GM18909 (cell line): Measurements from ENCODE around the gene DENND1B.

ENCODE experiments used
- ATAC-seq: cut with Tn5 transposase; IDR thresholded peaks from one replicate; pipeline ENCODE4 v1.9.1; 2021; ENCODE audit warnings: mild to moderate bottlenecking; ENCODE audit not compliant: unreplicated experiment, poor library complexity

Gene DENND1B

DNA sequence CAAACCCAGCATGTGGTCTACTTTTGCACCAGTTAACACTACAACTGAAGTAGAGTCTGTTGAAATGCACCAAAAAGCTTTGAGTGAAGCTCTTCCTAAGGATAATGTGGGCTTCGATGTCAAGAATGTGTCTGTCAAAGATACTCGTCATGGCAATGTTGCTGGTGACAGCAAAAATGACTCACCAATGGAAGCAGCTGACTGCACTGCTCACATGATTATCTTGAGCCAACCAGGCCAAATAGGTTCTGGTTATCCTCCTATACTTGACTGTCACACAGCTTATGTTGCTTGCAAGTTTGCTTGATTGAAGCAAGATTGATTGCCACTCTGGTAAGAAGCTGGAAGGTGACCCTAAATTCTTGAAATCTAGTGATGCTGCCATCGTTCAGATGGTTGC, 85.2 kb downstream of the DENND1B start:
- no peak for ATAC-seq

DNA sequence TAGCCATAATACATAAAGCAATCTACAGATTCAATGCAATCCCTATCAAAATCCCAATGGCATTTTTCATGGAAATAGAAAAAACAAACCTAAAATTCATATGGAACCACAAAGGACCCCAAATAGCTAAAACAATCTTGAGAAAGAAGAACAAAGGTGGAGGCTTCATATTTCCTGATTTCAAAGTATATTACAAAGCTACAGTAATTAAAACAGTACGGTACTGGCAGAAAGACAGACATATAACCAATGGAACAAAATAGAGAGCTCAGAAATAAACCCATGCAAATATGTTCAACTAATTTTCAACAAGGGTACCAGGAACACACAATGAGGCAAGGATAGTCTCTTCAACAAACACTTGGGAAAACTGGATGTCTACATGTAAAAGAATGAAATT, 87.0 kb downstream of the DENND1B start:
- no peak for ATAC-seq

DNA sequence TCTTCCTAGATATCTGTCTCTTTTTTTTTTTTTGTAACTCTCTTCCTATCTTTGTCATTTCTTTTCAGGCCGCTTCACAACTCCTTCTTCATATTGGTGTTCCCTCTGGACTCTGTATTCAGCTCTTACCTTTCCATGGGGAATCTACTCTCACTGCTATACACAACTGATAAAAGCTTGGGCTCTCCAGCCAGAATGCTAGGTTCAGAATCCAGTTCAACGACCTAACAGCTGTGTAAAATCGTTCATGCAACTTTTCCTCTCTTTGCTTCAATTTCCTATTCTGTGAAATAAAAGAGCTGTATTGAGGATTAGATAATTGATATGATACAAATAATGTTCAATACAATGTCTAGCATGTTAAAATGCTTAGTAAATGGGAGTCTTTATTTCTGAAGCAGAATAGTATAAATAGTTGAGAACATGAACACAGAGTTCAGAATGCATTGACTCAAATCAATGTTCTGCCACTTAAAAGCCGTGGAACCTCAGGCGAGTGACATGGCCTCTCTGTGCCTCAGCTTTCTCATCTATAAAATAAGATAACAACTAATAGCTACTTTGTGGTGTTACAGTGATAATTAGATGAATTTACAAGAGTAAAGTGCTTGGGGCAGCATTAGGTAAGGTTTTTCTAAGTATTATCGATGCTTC, 88.5 kb downstream of the DENND1B start:
- no peak for ATAC-seq

DNA sequence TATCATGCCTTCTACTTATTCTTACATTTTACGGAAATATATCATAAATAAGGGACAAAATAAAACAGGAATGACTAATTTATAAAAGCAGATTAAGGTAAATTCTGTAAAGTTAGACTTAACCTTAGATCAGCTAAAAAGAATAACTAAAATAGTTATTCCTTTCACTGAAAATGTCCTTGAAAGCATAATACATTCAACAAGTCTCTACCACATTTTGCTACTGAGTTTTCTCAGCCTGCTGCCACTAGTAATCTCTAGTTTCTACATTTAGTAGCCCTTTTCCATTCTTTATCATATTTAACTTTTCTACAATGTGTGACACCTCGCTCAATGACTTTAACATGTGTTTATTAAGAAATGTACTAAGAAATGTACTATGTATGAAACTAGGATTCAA, 89.0 kb downstream of the DENND1B start:
- ATAC-seq = no peak

DNA sequence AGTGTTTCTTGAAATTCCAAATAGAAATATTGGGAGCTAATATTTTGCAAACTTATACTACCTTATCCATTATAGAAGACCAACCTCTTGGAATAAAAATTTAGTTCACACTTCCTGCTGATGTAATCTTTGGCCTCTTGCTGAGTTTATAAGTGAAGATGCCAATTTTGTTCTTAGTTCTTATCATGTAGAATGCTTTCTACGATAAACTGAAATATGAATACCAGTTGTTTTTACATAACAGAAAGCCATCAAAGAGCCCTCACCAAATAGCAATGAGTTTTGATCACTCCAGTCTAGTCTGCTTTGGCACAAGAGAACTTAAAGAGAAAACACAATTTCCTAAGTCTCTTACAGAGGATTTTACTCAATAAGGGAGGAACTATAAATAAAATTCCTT, 89.5 kb downstream of the DENND1B start:
- ATAC-seq = no peak

DNA sequence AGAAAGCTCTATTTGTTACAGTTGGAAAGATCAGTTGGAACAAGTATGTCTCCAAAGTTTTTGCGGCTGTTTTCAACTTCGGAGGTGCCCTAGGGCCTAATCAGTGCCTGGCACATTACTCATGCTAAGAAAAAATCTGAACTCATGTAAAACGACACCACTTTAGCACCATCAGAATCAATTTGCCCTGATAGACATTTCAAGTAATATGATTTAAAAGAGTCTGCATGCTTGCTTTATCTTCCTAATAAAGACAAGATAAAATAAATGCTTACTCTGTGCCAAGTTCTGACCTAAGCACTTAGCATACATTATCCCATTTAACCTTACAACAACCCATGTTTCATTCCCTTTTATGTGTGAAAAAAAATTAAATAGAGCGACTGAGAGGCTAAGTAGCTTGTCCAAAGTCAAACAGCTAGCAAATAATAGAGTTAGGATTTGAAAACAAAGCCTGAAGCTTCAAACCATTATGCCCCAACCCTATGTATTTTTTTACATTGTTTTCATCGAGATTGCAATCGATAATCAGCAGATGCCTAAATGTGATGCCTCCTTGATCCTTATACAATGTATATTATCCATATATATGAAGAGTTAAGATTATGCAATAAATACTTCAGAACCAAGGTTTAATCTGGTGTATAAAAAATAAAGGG, 91.3 kb downstream of the DENND1B start:
- no peak for ATAC-seq

DNA sequence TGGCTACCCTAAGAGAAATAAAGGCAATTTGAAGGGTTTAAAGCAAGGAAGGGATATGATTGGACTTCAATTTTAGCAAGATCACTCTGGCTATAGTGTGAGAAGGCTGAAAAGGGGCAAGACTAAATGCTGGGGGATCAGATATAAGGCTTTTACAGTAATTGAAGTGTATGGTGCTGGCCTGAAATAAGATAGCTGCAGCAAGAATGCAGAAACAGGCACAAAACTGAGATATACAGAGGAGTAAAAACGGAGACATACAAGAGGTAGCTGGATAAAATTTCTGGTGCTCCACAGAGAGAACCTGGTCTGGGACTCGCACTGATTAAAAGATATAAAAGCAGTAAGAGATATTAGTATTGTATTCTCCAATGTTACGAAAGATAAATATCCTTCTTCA, 92.0 kb downstream of the DENND1B start:
- ATAC-seq = no peak

DNA sequence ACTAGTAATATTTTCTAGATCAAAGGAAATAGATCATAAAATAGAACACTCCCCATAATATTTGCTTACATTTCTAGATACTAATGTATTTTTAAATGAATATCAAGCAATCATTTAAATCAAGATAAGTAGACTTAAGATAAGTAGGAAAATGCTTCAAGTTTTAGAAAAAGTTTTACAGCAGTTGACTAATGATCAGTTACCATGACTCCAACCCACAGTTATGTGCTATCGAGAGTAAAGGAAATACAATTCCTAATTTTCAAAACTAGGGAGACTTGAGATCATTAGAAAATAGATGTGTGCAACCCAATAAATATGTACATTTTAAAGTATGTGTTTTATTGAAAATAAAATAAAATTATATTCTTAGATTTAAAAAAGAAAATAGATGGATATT, 95.0 kb downstream of the DENND1B start:
- ATAC-seq = no peak

DNA sequence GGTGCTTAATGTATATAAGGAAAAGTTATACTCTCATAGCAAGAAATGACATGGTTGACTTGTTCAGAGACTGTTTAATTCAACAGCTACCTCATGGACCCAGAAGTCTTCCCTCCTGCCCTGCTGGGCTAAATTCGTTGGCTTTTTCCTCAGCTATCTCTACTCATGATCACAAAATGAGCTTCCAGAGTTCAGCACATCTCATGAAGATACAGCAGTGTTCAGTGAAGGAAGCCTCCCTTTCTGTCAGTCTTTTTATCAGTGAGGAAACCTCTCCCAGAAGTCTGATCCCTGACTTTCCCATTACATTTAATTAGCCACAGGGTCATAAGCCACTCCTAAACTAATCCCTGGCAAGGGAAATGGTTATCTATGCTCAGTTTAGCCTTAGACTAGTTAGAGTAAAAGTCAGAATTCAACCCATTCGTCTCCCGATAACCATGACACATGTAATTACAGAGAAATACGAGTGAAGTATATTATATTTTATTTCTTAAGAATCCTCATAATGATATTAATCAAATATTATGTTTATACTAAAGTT, 97.5 kb downstream of the DENND1B start:
- ATAC-seq = no peak

DNA sequence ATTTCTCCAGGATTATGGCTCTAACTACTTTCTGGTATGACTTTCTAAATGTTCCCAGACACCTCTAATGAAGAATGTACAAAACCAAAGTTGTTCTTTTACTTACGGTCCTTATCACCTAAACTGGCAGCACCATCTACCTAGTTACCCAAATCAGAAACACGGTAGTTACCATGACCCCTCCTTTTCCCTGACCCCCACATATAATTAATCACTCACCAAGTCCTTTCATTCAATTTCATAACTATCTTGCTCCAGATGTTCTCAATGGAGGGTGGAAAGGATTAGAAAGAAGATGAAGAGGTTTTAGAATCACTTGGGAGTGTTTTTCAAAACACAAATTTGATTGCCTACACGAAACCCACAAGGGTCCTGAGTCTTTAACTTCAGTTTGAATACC, 98.0 kb downstream of the DENND1B start:
- no peak for ATAC-seq

DNA sequence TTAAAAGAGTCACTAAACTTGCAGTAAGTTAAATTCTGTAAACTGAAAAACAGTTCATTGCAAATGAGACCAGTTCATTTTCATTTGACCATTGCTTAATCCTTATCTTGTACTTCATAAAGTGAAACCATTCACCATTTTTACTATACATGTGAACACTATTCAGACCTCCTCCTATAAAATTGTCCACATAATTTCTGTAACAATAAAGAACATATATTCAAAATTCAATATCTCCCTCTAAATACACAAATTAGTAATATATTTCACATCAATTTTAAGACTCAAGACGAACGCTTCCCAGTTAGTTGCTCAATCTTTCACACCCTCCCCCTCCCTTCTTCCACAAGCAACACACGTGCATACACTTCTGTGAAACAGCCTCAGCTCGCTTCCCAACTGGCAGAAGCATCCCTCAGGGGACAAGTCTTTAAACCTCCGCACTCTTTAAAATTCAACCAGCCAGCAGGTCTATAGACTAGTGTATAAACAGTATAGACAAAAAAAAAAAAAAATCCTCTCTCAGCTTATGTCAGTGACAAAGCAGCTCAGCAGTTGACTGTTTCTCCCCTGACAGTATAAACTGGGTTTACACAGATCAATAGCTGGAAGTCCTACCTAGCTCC, 99.6 kb downstream of the DENND1B start:
- no peak for ATAC-seq

DNA sequence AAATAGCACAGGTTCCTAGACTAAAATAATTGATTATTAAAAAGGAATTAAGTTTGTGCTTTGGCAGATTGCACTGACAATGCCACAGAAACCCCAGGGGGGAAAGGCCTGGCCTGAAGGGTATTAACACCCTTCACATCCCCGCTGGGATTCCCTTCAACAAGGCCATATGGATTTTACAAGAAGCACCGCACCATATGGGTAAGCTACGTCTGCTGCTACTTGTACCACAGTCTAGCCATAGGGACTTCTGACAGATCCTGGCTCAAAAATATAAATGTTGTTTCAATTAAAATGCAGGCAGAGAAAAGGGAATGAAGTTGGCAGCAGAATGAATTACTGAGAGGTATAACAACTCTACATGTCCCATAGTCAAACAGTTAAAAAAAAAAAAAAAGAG, 101.0 kb downstream of the DENND1B start:
- ATAC-seq = no peak

DNA sequence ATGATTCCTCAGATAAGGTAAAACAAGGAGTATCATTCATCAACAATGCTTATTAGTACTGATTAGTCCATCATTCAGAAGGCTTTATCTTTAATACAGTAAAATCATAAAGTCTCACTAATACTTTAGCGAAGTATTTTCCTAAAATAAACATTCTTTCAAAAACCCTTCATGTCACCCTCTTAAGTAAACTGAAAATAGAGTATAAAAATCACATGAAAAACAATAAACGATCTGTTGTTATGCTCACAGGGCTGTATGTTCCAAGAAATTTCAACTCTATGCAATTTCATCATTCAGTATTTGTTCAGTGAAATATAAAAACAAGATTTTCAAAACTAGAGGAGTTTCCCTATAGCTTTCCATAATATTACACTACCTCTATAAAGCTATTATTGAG, 102.0 kb downstream of the DENND1B start:
- no peak for ATAC-seq

DNA sequence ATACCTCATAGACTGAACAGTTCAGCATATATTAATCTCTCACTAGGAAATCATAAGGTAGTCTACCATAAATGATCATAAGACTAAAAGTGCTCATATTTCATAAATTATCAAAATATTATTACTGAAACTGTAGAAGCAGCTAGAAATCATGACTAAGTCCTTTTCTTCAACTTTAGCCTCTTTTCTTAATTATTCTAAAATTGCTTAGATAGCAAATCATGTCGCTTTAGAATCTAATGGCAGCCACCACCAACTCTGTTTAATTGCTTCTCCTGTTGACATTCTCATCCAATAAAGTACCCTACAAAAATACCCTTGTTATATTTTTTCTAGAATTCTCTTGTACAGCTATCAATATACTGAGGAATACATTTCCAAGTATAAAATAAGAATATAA, 102.9 kb downstream of the DENND1B start:
- no peak for ATAC-seq

DNA sequence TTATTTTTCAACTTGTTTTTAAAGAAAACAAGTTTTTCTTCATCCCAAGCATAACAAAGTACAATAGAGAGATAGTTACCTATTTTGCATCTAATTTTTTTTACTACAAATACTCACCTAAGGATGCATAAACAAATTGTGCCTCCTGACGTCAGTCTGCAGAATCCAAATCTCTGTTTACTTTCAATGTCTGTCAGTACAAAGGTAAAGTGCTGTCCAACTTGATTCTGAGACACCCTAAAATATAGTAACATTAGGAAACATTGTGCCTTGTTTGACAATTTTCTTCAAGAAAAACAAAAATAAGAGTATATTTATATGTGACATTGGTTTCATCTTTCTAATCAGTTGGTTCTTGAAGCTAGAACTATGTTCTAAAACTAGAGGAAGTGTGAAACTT, 103.4 kb downstream of the DENND1B start:
- no peak for ATAC-seq

DNA sequence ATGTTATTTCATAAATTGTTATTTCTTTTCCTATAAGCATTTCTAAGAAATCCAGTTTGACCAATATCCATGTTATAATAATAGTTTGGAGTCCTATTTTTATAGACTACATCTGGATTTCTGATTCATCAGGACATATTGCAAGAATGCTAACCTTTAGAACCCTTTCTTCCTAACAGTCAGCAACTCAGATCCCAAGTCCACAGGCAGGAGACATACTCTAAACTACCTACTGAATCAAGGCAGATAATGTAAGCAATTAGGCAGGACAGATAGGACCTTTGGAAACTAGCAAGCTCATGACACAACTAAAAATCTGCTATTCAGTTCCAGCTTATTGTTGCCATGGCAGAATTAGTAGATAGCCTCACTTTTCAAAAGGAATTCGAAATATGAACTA, 104.1 kb downstream of the DENND1B start:
- no peak for ATAC-seq

DNA sequence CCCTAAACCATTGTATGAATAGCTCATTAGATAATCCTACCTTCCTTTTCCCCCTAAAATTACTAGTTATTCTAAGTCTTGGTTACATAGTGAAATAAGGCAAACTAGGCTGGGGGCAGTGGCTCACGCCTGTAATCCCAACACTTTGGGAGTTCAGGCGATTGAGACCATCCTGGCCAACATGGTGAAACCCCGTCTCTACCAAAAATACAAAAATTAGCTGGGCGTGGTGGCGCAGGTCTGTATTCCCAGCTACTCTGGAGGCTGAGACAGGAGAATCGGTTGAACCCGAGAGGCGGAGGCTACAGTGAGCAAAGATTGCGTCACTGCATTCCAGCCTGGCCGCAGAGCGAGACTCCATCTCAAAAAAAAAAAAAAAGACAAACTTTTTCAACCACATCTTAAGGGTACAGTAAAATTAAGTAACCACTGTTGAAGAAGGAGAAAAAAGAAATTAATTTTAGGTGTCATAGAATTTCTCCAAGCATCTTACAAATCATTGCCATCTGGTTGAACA, 108.5 kb downstream of the DENND1B start:
- no peak for ATAC-seq

DNA sequence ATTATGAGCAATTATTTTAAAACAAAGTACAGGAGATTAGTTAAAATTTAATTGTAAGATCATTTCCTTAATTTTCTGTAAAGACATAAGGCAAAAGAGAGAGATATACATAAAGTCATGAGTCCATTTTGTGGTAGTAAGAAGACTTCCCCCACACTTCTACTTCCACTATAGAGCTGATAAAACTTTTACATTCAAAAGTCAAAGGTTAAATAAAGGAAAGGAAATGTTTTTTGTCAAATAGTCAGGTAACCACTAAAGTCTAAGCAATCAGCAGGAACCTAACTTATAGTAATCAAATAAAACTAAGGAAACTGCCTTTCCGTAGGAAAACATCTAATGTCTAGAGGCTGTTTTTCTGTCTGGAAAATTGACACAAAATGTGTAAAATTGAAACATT, 110.9 kb downstream of the DENND1B start:
- no peak for ATAC-seq

DNA sequence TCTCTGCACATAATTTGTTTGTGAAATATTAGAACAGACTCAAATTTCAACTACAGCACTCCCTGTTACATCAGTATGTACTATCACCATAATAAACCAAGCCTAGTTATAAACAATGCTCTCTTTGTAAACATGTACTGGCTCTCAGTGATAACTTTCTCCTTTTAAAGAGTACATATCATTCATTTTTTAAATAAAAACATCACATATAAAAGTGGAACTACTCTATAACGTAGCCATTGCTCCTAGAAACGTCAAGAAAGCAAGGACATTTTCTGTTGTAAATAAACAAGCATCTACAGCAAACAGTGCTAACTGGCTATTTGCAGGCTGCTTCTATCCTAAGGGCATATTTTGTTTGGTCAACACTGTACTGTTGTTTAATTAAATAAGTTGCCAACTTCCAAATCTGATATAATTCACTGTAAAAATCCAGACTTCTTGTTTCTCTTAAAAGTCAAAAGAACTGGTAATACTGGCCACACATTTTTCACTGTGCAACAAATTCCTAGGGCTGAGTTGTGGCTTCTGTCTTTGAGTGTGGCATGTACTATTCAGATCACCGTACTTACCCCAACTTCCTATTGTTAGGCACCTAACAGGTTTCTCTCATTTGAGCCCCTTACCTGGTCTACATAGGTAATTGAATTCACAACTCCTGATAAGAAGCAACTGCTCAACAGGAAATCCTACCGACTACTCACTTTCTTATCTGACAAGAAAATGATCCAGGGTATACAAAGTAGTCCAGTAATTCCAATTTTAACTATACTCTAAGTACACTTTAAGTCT, 111.9 kb downstream of the DENND1B start:
- no peak for ATAC-seq

DNA sequence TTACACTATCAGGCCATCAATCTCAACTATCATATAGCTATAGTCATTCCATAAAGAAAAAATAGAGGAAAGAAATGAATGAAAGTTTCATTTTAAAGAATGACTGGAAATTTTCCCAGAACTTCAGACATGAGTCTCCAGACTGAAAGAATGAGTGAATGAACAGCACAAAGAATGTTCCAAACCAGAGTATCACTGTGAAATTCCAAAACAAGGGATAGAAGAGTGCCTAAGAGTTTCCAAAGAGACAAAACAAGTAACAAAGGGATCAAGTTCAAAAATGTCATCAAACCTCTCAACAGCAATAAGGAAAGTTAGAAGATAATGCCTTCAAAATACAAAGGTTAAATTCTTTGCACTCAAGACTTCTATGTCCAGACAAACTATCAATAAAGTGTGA, 114.9 kb downstream of the DENND1B start:
- ATAC-seq = no peak

DNA sequence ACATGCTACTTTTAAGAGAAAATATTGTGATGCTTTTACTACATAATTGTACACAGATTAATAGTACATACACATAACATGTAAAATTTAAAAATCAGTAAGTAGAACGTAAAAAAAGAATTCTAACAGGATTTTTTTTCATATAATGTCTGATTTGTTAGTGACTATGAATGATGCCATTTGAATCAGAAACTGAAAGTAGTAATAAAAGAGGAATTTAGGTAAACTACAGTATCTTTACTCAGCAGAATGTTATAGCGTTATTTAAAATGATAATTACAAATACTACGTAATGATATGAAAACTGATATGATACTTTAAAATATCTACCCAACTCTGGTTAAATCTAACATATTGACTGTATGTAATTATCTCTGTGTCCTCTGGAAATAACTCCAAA, 116.1 kb downstream of the DENND1B start:
- ATAC-seq = no peak
